ENCODE results near the gene ROCK1.
"Not testable (repeated sequence)": the region's sequence is repeated elsewhere in the genome, so short reads cannot be mapped to it uniquely, and the experiment has no call there.

ROCK1 gene

DNA sequence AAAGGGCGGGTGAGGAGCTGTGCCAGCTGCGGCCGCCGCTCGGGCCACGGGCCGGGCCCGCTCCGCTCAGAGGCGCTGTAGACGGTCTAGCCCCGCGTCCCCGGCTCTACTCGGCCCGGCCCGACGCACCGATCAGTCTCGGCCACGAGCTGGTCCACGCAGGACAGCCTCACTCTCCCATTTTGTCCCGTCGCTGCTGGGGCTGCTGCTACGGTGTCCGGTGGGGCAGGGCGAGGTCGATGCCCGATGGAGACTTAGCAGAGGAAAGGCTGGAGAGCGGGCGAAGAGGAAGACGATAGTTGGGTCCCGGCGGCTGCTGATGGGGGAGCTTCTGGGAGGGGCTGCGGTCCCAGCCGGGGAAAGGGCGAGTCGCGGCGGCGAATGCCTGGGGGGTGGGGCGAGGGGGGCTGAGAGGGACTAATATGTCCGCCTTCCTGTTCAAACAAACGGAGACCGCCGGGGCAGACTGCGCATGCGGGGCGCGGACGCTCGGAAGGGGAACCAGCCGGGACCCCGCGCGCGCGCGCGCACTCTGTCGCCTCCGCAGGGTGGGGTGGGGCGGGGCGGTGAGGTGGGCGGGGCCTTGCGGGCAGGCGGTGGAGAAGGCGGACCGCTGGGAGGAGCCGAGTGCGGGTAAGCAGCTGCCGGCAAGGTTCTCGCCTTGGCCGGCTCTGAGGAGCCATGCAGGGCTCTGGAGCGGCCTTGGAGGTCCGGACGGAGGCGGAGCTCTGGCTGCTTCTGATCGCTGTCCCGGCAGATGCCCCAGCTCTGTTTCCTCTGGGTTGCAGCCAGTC lies at the start of gene ROCK1:
Gene ROCK1 (minus strand): TSS at position 468 of the 794 bp plus-strand sequence. CDS start 903 bp downstream, outside the sequence.
- DNase-seq, result peak; percentile 99

DNA sequence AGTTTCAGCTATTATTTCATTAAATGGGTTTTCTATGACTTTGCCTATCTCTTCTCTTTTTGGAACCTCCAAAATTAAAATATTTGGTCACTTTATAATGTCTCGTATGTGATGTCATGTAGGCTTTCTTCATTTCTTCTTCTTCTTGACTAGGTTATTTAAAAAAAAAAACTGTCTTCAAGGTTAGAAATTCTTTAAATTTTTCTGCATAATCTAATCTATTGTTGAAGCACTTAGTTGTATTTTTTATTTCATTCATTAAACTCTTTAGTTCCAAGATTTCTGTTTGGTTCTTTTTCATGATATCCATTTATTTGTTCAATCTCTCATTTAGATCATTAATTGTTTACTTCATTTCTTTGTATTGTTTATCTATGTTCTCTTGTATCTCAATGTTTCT lies 43.8 kb upstream of the ROCK1 start:
- no peak for DNase-seq

DNA sequence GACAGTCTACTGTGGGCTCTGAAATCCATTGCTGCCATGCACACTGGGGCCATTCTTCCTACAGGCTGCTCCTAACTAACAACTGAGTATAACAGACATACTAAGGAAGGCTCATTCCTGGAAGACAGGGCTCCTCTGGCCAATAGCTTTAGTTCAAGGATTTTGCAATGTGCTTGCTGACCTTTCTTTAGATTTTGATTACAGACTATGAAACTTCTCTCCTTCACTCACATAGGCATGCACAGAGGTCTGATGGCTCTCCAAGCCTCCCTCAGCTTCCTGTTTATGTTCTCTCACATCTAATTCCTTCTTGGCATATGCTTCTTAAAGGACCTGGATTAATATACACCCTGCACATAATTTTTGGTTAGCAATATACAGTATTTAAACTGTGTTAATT lies 34.4 kb upstream of the ROCK1 start:
- no peak for DNase-seq

DNA sequence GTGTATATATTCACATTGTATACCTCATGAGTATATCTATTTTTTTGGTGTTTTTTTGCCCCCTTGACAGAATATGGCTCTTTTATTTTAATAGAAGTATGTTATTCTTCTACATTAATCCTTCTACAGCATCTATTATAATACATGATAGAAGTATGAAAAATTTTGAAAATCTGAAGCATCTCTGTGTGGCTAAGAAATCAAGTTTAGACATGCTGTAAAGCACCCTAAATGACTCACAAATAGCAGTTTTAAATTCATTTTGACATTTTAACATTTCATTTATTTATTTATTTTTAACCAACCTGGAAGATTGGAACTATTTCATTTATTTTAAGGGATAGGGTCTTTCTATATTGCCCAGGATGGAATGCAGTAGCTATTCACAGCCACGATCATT lies 33.8 kb upstream of the ROCK1 start:
- DNase-seq, result no peak

DNA sequence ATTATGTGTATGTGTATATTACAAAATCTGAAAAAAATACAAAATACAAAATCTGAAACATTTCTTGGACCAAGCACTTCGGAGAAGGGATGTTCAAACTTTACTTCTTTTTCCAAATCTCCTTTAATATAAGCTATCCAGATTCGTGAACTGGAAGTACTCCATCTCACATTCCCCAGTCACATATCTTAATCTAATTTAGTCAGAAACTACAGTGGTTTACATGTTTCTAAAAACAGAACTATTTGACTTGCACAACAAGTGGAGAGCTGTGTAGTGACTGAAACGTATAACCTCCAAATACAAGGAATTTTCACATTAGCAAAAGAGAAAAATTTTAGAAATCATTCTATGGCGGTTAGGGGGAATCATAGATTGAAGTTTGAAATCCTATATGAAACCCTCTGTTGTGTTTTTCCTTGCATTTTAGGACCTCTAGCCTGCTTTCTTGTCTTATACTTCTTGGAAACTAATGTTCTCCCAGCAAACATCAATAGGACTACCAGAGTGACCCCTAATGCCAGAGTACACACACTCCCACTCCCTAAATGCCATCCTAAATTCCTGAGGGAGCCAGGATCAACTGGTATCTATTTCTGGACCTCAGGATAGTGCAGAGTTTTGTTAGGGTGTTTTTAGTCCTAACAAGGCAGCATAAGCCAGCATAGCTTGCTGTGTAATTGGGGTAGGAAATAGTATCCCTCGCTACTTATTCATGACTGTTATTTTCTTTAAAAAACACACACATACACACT lies 30.2 kb upstream of the ROCK1 start:
- no peak for DNase-seq

DNA sequence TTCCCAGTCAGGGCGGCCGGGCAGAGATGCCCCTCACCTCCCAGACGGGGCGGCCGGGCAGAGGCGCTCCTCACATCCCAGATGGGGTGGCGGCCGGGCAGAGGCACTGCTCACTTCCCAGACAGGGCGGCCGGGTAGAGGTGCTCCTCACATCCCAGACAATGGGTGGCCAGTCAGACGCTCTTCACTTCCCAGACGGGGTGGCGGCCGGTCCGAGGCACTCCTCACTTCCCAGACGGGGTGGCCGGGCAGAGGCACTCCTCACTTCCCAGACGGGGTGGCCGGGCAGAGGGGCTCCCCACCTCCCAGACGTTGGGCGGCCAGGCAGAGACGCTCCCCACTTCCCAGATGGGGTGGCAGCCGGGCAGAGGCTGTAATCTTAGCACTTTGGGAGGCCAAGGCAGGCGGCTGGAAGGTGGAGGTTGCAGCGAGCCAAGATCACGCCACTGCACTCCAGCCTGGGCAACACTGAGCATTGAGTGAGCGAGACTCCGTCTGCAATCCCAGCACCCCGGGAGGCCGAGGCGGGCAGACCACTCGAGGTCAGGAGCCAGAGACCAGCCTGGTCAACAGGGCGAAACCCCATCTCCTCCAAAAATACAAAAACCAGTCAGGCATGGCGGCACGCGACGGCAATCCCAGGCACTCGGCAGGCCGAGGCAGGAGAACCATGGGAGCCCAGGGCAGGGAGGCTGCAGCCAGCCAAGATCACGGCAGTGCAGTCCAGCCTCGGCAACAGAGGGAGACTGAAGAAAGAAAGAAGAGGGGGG lies 26.3 kb upstream of the ROCK1 start:
- not testable (repeated sequence) for DNase-seq

DNA sequence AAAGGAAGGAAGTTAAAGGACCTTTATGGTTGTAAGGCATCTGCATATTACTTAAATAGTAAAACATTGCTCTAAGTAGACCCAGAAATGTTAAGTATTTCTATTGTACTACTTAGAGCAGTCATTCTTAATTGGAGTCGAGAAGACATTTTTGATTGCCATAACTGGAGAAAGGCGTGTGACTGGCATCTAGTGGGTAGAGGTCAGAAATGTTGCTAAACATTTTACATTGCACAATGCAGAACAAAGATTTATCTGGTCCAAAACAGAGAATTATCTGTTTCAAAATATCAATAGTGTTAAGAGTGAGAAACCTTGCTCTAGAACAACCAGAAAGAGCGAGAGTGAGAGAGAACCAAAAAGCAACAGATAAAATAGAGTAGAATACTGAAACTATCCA lies 23.3 kb upstream of the ROCK1 start:
- peak; percentile 34 for DNase-seq

DNA sequence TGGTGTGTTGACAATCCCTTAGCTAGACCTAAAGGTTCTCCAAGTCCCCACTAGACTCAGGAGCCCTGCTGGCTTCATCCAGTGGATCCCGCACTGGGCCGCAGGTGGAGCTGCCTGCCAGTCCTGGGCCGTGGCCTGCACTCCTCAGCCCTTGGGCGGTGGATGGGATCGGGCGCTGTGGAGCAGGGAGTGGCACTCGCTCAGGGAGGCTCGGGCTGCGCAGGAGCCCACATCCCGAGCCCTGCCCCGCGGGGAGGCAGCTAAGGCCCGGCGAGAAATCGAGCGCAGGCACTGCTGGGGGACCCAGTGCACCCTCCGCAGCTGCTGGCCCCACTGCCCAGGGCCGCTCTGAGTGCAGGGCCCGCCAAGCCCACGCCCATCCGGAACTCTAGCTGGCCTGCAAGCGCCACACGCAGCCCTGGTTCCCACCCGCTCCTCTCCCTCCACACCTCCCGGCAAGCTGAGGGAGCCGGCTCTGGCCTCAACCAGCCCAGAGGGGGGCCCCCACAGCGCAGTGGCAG lies 20.8 kb upstream of the ROCK1 start:
- DNase-seq, result no peak

DNA sequence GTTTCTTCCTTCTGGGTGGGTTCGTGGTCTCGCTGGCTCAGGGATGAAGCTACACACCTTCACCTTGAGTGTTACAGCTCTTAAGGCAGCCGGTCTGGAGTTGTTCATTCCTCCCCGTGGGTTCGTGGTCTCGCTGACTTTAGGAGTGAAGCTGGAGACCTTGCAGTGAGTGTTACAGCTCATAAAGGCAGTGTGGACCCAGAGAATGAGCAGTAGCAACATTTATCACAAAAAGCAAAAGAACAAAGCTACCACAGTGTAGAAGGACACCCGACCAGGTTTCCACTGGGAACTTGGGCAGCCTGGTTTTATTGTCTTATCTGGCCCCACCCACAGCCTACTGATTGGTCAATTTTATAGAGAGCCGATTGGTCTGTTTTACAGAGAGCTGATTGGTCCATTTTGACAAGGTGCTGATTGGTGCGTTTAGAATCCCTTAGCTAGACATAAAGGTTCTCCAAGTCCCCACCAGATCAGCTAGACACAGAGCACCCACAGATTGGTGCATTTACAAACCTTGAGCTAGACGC lies 20.1 kb upstream of the ROCK1 start:
- no peak for DNase-seq

DNA sequence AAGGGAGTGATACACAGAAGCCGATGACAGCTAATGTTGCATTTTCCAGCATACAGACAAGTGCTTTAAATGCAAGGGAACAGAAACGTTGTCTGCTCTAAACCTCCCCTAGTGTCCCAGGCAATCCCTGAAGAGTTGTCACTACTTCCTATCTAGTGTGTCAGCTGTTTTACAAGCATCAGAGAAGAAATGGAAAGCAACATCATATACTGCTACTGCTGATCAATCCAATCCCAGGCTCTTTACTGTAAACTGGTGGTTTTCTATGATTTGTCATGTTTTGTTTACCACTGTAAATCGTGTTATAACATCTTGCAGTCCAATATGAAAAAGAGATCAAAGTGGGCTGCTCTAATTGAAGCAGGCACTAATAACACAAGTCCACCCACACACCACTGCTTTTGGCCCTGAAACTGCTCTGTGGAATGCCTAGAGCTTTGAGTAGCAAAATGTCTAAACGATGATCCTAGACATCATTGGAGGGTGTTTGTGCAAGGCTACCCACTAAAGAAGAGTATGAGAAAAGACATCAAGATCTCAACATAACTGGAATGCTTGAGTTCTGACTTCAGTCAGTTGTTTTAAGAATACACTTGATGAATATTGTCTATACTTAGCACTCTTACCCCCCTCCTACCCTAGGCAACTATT lies 18.1 kb upstream of the ROCK1 start:
- DNase-seq, result no peak

DNA sequence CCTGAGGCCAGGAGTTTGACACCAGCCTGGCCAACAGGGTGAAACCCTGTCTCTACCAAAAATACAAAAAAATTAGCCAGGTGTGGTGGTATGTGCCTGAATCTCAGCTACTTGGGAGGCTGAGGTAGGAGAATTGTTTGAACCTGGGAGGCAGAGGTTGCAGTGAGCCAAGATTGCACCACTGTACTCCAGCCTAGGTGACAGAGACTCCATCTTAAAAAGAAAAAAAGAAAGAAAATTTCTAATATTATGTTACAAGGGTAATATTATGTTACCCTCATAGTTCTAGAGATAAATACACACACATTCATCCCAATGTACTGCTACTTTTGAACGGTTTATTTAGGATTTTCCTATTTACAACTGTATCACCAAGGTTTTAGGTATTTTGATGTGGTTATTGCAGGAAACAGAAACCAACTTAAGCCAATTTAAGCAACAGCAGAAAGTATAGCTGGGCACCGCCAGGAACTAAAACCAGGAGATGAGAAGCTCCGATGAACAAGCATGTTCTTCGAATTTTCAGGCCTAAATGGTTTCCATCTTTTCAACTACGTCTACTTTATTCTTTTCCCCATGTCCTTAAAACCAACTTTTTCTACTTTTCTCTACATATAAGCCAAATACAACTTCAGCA lies 11.8 kb upstream of the ROCK1 start:
- DNase-seq, result no peak

DNA sequence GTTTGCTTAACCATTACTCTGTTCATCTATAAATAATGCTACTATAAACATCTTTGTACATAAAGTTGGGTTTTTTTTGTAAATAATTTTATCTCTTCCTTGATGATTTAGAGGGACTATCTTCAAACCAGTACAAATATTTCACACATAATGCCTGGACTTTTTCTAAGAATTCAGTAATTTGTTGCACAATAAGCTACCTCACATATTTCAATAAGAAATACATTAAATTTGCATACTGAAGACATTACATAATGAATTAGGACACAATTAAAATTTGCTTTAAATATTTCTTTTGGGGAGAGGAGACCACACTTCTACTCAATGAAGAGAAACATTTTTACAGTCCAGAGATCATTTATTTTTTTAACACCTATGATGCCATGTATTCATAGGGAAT lies 7.2 kb upstream of the ROCK1 start:
- DNase-seq, result no peak

DNA sequence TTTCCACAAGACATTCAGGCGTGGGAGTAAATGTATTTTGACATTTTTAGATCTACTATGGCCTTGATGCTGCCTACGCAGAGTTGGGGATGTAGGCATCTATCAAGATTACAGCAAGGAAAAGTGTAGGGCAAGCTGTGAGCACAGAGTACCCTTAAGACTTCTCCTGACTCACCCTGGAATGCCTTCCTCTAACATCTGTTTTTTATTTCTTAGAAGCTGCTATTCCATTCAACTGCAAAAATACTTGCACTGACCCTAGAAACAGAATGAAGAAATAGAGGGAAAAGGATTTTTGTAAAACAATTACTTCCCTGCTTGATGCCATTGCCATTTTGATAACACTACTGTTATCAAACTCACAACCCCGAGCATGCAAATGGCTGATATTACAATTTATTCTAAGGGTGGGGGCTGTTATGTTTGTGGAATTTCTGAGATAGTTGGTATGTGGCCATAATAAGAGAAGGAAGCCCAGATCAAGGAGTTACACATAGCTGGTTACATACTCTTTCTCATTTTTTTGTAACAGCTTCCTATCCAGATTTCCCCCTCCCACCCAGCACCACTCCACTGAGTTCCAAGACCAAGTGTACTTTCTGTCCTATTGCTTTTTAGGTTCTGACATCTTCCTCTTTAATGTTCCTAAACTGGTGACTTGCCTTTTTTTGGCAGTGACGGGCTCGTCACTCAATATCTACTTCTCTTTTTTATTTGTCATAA lies 6.0 kb upstream of the ROCK1 start:
- no peak for DNase-seq

DNA sequence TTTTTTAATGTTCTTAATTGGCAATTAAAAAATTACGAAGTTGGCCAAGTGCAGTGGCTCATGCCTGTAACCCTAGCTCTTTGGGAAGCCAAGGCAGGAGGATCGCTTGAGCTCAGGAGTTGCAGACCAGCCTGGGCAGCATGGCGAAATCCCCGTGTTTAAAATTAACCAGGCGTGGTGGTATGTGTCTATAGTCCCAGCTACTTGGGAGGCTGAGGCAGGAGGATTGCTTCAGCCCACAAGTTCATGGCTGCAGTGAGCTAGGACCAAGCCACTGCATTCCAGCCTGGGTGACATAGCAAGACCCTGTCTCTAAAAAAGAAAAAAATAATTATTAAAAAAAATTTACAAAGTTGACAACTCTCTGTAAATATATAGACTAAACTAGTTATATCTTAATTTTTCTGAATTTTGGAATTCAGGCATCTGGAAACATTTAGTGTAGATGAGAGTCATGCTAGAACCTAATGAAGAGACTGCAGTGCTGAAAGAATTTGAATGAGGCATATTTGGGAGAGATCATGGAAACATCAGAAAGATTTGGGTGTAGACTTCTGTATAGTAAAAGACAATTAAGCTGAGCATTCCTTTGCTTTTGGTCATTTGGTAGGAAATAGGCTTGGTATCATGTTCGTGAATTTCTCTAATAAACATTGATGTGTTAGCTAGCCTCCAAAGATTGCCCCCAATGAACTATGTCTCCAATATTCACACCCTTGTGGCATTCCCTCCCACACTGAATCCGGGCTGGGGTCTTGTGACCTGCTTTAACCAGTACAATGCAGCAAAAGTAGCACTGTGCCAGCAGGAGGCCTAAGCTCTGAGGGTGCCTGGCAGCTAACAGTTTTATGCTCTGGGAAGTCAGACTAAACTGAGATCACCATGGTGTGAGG lies 4.2 kb upstream of the ROCK1 start:
- no peak for DNase-seq

DNA sequence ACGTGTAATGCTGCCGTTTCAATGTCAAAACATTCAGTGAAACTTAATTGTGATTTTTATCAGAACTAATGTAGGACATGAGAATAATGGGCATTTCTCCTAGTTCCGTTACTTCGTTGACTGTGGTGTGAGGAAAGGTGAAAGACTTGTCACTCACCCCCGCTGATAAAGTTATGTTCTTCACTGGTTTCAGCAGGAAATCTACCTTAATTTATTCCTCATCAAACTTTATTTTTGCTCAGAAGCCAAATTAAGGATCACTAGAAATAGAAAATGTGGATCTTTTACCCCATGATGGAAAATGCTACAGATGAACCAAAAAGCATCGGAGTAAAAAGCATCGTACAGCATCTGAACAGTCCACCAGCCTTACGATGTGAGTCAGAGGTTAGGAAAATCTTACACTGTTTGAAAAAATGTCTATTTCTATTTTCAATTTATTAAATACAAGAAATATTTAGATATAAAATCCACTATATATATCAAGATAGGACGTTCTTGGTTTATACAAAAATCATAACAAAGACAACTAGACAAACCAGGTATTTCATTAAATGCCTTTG lies 1.0 kb upstream of the ROCK1 start:
- no peak for DNase-seq

DNA sequence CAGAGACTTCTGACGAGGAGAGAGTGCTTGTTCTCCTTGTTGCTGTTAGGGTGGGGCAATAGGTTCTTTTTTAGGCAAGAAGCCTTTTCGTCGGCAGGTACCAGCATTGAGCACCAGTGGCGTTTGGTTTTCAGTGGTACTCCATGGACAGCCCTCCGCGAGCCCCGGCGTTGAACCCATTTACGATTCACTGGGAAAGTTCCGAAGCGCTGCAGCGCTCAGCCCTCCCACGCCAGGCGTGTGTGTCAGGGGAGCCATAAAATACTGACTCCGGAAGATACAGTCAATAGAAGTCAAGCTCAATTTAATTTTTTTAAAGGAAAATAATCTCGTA lies 494 bp upstream of the ROCK1 start:
- peak; percentile 35 for DNase-seq

DNA sequence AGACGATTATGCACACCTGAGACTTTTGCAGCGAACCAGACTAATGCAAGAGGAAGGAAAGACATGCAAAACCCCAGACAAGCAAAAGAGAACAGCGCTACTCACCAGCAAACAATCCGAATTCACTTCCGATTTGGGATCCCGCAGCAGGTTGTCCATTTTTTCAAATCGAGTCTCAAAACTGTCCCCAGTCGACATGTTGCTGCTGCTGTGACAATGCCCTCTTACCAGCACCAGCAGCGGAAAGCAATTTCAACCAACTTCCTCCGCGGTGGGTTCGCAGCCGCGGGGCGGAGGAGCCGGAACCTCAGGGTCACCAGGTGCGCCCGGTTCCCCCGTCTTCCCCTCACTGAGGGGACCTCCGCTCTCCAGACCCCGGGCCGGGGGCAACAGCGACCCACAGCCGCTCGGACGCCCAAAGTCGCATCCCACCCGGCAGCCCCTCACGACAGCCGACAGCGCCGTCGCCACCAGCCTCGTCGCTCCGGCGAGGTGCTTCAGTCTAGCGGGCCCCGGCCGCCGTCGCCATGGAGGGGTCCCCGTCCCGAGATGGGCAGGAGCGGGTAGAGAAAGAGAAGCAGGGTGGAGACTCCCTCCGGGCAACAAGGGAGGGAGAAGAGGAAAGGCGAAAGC lies 784 bp downstream of the ROCK1 start:
- DNase-seq, result peak; percentile 59

DNA sequence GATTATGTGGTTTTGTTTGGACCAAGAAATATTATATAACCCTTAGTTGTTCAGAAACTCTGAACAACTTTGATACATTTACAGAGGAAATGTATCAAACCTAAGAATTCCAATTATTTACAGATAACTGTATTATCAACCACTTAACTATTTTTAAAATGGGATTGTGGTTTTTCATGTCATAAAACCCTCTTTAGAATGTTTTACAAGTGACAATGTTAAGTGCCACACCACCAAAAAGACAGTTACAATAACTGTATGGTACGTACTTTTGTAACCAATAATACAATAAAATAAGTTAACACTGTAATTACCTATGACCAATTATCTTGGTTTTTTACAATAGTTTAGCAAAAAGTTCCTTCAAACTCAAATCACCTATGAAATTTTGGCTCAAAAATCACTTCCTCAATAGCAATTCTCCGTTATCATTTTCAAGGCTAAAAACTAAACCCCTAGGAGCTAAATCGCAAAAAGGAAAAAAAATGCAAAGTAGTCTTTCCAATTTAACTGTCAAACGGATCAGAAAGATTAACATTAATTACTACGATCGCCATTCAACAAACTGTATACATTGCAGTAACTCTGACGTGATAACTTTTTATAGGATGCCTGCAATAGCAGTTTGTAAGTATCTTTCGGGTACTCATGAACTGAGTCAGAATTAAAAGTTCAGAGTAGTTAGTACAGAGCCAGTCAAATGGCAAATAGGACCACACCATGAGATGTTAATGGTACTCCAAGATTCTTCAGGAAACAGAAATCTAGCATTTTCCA lies 1.5 kb downstream of the ROCK1 start:
- no peak for DNase-seq

DNA sequence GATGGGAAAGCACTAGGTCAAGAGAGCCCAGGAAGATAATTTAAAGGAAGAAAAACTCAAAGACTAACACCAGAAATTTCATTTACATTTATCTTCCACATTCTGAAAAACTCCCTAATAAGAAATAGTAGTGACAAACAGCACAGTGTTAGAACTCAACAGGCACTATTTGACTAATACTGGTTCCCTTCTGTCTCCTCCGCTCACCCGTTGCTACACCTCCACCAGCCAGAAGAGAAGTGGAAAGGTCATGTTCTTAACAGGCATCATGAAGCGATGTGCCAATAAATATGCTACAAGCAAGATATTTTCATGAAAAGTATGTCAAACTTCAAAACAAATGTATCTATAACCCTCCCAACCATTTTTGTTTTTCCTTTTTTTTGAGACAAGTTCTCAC lies 5.7 kb downstream of the ROCK1 start:
- DNase-seq, result no peak

Data from activated CD4-positive, alpha-beta T cell treated with anti-CD3 and anti-CD28 coated beads, Interleukin-2, amount 50 U/mL, for 1 hour (primary cell).